ENCODE data around the gene L3MBTL3. TPM values are rescaled to one million over a fixed set of nuclear protein-coding genes. Genes with fewer than 3 reads are reported as not detected.

Gene L3MBTL3
- total and polyA plus RNA-seq, 9 donors, result 6.5 to 17.9 (median 13.5) TPM

- no peaks in the 10 kb centered on the region for H3K4me1 ChIP-seq (ENCODE audit: insufficient read depth)
- no peak overlapping the region for H3K27ac ChIP-seq
- H3K27me3 ChIP-seq, result no peaks in the 10 kb centered on the region
- H3K4me3 ChIP-seq, result no peak overlapping the region
- no peak for DNase-seq
- H3K9me3 ChIP-seq, result no peaks in the 10 kb centered on the region
- no peaks in the 10 kb centered on the region for H3K36me3 ChIP-seq
- WGBS, 3 donors, result 81 to 89% (median 86%) methylated on average over 2 of the region's 2 CpGs
- TF ChIP-seq EP300 (IDR thresholded peaks at IDR 0.05), result no peak
- no peak for TF ChIP-seq CTCF (IDR thresholded peaks at IDR 0.05)
- no peak for TF ChIP-seq POLR2A (IDR thresholded peaks at IDR 0.05)
- intact Hi-C loops (cut with DNase I), result no loop called here
These were observed 118.4 kb downstream of the L3MBTL3 start for GRCh38 chr6:130136798-130137197.

- intact Hi-C loops (cut with DNase I), result no loop called here
- H3K36me3 ChIP-seq, result no peaks in the 10 kb centered on the region
These were observed 119.9 kb downstream of the L3MBTL3 start for GRCh38 chr6:130138116-130138908.

GRCh38 chr6:130138909-130139242 lies 120.5 kb downstream of the L3MBTL3 start:
- Histone ChIP-seq H3K36me3 (no peaks in the 10 kb centered on the region), H3K4me1 (ENCODE audit: insufficient read depth) (no peaks in the 10 kb centered on the region)

More at GRCh38 chr6:130138116-130138908, 119.9 kb downstream of the L3MBTL3 start:
- 73 to 92% (median 91%) methylated on average over 7 of the region's 7 CpGs for WGBS, 3 donors
- TF ChIP-seq CTCF (IDR thresholded peaks at IDR 0.05), result no peak
- TF ChIP-seq EP300 (IDR thresholded peaks at IDR 0.05), result no peak
- no peak for TF ChIP-seq POLR2A (IDR thresholded peaks at IDR 0.05)
- Histone ChIP-seq H3K4me3 (no peak overlapping the region), H3K9me3 (no peaks in the 10 kb centered on the region), H3K27me3 (no peaks in the 10 kb centered on the region), H3K27ac (no peak overlapping the region), H3K4me1 (ENCODE audit: insufficient read depth) (no peaks in the 10 kb centered on the region)
- DNase-seq, result no peak

GRCh38 chr6:130140084-130140483 lies 121.7 kb downstream of the L3MBTL3 start:
- 91 to 93% (median 93%) methylated on average over 2 of the region's 2 CpGs for WGBS, 3 donors
- DNase-seq, result no peak
- H3K36me3 ChIP-seq, result no peaks in the 10 kb centered on the region
- H3K9me3 ChIP-seq, result no peaks in the 10 kb centered on the region
- H3K27me3 ChIP-seq, result no peaks in the 10 kb centered on the region
- TF ChIP-seq EP300 (IDR thresholded peaks at IDR 0.05) (no peak), CTCF (IDR thresholded peaks at IDR 0.05) (no peak), POLR2A (IDR thresholded peaks at IDR 0.05) (no peak)
- no peak overlapping the region for H3K27ac ChIP-seq
- H3K4me1 ChIP-seq (ENCODE audit: insufficient read depth), result no peaks in the 10 kb centered on the region
- H3K4me3 ChIP-seq, result no peak overlapping the region
- intact Hi-C loops (cut with DNase I), result no loop called here

More at GRCh38 chr6:130138909-130139242, 120.5 kb downstream of the L3MBTL3 start:
- DNase-seq, result no peak
- H3K9me3 ChIP-seq, result no peaks in the 10 kb centered on the region
- WGBS, 3 donors, result 75 to 87% (median 84%) methylated on average over 3 of the region's 3 CpGs
- TF ChIP-seq POLR2A (IDR thresholded peaks at IDR 0.05) (no peak), CTCF (IDR thresholded peaks at IDR 0.05) (no peak), EP300 (IDR thresholded peaks at IDR 0.05) (no peak)
- H3K27me3 ChIP-seq, result no peaks in the 10 kb centered on the region
- no peak overlapping the region for H3K27ac ChIP-seq
- no peak overlapping the region for H3K4me3 ChIP-seq
- intact Hi-C loops (cut with DNase I), result no loop called here
